DMS114 treated with DMSO at 0.1 percent for 48 hours (cell line): ENCODE measurements around the gene MANBA.
"Not testable (repeated sequence)": the region's sequence is repeated elsewhere in the genome, so short reads cannot be mapped to it uniquely, and the experiment has no call there.

Experiments
- DNase-seq: peaks from one replicate; lab custom pipeline; 2025; ENCODE audit not compliant: unreplicated experiment; lab: John Stamatoyannopoulos, UW

The MANBA gene

DNA sequence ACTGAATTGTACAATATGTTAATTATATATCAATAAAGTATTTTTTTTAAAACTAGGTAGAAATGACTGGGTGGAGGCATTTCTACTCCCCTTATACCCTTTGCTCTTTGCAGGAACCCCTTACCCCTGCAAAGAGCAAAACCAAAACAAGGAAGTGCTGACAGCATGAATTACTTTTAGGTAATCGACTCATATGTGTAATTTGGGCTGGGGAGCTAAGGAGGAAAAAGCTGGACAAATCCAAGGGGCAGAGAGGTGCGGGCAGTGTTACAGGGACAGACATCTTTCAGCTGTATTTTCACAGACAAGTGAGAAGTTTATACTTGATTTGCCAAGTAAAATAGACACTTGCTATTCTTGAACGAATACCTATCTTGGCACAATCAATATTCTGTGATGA, 35.5 kb downstream of the MANBA start:
- no peak for DNase-seq

DNA sequence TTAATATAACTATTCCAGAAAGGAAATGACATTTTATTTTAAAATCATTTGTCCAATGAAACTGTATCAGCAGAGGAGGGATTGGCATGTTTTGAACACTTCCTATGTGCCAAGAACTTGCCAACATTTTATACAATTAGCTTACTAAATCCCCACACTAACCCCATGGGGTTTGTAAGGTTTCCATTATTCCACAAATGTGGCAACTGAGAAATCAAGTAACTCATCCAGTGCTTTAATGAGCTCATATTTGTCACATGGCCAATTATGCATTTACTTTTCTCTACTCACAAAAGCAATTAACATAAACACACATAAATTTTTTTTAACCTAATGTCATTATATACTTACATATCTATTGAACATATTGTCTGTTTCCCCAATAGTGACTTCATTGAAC, 37.3 kb downstream of the MANBA start:
- no peak for DNase-seq

DNA sequence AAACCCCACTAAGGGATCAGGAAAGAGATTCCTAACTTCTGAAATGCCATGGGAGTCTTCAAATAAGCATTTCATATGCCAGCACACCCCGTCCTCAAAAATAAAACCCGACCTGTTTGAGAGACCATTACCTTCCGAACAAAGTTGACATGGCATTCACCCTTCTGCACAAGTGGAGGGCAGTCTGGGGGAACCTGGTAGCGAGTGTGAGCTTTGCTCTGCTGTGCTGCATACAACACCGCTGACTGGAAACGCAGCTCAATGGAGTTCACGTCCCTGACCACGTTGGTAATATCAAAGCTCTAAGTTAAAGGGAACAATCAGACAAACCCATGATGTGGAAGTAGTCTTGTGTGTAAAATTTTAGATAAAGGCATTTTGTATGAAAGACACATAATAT, 38.0 kb downstream of the MANBA start:
- DNase-seq: no peak

DNA sequence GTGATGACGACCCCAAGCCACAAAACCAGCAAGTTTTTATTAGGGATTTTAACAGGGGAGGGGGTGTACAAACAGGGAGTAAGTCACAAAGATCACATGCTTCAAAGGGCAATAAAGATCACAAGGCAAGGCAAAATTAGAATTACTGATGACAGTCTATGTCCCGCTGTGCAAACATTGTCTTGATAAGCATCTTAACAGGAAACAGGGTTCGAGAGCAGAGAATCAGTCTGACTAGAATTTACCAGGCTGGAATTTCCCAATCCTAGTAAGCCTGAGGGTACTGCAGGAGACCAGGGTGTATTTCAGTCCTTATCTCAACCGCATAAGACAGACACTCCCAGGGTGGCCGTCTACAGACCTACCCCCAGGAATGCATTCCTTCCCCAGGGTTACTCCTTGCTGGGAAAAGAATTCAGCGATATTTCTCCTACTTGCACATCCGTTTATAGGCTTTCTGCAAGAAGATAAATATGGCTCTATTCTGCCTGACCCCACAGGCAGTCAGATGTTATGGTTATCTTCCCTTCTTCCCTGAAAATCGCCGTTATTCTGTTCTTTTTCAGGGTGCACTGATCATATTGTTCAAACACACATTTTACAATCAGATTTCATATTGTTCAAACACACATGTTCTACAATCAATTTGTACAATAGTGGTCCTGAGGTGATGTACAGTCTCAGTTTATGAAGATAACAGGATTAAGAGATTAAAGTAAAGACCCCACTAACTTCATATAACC, 41.8 kb downstream of the MANBA start:
- DNase-seq: not testable (repeated sequence)

DNA sequence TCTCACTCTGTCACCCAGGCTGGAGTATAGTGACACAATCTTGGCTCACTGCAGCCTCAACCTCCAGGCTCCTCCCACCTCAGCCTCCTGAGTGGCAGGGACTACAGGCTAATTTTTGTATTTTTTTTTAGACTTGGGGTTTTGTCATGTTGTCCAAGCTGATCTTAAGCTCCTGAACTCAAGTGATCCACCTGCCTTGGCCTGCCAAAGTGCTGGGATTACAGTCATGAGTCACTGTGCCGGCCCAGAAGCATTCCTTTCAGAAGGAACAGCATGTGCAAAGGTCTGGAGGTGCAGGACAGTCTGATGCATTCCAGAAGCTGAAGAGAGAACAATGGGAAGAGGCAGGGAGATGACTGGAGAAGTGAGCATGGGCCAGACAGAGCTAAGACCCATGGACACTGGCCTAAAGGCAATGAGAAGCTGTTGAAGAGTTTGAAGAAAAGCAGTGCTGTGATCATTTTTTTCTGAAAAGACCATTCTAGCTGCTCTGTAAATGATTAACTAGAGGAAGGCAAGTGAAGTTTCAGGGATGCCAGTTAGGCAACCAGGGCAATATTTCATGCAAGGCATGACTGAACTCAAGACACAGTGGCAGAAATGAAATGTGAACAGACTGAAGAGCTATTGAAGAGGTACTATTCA, 43.2 kb downstream of the MANBA start:
- no peak for DNase-seq

DNA sequence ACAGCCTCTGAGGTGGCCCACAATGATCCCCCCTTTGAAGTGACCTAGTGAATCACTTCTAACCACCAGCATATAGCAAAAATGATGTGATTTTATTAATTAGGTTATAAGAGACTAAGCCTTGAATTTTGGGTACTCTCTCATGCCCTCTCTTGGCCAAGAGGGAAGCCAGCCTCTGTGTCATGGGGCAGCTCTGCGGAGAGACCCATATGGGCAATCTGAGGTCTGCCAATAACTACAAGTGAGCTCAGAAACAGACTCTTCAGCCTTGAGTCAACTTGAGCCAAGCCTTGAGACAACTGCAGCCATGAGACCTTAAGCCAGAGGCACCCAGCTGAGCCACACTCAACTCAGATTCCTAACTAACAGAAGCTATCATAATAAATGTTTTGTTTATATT, 45.7 kb downstream of the MANBA start:
- no peak for DNase-seq

DNA sequence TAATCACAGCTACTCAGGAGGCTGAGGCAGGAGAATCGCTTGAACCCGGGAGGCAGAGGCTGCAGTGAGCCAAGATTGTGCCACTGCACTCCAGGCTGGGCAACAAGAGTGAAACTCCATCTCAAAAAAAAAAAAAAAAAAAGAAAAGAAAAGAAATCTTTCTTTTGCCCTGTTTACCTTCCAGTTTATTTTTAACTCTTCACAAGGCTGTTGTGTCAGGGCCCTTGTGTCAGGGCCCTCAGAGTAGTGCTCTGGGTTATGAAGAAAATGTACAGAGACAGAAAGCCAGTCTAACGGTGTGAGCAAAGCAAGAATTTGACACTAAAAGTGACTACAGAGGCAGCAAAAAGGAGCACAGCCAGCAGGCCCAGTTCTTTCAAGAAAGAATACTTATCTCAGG, 47.0 kb downstream of the MANBA start:
- not testable (repeated sequence) for DNase-seq

DNA sequence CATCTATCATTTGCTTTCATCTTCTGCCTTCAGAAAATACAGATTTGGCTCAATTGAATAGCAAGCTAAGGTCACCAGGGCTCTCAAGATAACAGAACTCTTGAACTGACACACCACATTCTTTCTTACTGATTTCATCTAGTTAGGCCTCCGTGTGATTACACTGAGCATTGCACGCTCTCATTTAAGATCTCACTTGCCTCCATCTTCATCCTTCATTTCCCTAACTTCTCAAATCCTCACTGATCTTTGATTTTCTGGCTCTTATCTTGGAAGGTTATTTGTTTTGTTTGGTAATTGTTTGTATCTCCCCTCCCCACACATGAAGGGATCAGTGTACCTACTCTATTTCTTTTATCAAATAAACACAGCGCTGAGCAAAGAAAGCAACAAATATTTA, 47.7 kb downstream of the MANBA start:
- no peak for DNase-seq

DNA sequence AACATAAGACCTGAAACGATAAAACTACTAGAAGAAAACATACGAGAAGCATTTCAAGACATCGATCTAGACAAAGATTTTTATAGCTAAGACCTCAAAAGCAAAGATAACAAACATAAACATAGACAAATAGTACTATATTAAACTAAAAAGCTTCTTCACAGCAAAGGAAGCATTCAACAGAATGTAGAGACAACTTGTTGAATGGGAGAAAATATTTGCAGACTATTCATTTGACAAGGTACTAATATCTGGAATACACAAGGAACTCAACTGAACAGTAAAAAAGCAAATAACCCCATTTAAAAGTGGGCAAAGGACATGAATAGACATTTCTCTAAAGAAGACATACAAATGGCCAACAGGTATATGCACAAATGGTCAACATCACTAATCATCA, 49.8 kb downstream of the MANBA start:
- no peak for DNase-seq

DNA sequence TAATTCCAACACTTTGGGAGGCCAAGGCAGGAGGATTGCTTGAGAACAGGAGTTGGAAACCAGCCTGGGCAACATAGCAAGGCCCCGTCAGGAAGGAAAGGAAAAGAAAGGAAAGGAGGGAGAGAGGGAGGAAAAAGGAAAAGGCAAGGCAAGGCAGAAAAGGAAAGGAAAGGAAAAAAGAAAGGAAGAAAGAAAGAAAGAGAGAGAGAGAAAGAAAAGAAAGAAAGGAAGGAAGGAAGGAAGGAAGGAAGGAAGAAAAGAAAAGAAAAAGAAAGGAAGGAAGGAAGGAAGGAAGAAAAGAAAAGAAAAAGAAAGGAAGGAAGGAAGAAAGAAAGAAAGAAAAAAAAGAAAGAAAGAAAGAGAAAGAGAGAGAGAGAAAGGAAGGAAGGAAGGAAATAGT, 51.7 kb downstream of the MANBA start:
- not testable (repeated sequence) for DNase-seq

DNA sequence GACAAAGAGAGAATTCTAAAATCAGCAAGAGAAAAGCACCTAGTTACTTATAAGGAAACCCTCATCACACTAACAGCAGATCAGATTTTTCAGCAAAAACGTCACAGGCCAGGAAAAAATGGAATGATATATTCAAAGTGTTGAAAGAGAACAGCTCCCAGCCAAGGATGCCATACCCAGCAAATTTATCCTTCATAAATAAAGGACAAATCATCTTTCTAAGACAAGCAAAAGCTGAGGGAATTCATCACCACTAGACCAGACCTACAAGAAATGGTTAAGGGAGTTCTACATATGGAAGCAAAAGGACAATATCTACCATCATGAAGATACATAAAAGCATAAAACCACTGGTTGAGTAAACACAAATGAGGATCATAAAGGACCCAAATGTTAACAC, 53.6 kb downstream of the MANBA start:
- no peak for DNase-seq

DNA sequence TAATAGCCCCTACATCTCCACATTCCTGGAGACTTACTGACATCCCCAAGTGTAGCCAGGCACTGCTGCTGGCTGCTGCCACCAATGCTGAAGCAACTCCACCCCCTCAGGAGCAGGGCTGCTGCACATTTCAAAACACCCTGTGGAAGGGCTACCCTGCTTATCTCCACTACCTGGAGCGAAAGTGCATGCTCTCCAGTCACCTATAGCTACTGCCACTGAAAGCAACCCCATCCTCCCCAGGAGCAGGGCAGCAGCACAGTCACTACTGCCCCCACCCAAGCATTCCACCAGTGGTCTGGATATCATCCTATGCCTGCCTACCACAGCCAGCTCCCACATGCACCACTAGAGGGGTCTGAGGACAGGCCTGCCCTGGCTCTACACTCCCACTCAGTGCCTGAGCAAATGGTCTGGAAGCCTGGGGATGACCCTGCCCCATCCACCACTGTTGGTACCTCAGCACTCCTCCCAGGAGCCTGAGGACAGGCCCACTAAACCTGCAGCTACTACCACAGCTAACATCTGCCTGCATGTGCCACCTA, 55.3 kb downstream of the MANBA start:
- no peak for DNase-seq

DNA sequence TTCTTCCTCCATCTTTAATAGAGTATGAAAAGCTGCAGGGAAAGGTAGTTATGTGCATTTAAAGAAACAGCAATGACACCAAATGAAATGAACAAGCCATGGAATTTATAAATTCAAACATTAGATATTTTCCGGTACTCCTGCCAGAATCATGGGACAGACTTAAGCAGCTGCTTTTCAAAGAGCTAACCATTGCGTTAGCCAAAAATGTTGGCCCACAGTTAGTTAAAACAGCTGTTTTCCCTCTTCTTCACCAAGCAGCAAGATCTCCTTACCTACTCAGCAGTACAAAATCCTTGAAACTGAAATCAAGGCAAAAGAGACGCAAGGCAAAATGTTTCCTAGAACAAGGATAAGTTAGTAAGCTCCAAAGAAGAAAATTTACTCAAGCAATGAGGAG, 64.0 kb downstream of the MANBA start:
- DNase-seq: no peak

DNA sequence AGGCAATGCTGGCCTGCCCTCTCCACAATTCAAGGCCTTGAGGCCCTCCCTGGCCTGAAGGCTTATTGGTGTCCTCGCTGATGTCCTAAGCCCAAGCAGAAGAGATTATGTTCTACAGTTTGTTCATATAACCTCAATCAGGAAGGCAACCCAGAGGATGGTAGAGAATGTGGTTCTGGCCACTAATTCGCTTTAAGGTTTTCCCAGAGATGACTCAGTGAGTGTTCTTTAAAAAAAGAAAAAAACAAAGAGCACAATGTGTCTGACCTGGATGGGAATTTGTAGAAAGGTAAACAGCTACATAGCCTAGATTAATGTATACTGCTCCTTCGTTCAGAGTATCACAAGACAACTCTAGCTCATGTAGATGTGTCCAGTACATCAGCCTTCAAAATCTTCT, 66.0 kb downstream of the MANBA start:
- DNase-seq: no peak

DNA sequence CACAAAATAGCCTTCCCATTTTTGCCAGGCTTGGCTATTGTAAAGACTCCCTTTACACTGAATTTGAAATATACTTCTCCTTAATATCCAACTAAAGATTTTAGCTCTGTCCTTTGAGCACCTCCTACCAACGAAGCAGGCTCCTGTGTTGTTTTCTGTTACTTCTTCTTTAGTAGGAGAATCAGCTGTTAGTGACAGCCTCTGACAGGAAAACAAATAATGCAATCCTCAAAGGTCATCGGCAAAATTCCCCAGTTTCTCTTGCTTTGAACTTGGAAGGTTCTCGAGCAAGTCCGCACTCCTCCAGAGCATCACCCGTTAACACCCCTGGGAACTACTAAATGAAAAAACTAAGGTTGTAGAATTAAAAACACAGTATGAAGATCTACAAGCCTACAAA, 66.9 kb downstream of the MANBA start:
- DNase-seq: no peak

DNA sequence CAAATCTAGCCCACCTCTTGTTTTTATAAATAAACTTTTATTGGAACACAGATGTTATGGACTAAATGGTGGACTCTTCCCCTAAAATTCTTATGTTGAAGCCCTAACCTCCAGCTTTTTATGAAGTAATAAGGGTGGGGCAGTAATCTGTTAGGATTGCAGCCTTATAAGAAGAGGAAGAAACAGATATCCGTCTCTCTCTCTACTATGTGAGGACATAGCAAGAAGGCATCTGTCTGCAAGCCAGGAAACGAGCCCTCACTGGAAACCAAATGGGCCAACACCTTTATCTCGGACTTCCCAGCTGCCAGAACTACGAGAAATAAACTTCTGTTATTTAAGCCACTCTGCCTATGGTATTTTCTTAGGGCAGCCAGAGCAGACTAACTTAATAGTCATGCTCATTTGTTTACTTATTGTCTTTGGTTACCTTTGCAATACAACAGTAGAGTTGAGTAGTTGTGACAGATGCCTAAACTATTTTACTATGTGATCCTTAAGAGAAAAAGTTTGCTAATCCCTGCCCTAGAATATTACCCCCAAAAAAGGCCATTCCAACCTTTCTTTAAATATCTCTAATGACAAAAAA, 67.4 kb downstream of the MANBA start:
- DNase-seq: no peak

DNA sequence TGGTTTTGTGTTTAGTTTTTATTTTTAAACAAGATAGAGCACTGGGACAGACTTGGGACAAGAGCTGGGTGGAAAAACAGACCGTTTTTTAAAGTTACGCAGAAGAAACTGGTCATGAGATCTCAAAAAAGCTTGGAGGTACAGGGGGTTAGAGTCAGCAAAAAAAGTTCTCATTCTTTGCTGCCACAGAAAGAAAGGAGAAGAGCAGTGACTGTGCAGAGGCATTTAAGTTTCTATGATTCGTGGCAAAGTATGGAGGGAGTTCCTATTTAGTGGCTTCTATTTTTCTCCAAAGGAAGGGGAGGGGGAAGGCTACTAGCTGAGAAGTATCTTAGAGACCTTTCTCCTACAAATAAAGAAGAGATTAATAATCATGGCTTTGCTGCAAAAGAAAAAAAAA, 68.3 kb downstream of the MANBA start:
- no peak for DNase-seq

DNA sequence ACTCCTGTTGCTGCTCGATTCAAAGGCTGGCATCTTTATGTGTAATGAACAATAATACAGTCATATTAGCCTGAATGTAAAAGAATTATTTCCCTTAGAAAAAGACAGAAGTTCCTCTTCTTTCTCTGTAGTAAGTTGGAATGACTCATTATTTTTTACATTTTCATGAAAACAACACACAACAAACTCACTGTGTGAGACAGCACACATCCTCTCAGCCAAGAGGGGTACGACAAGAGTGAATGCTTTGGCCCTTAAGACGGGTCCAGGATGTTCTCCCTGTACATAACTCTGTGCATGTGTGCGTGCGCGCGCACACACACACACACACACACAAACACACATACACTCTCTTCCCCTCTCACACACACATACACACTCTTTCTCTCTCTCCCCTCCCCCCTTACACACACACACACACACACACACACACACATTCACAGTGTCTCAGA, 72.8 kb downstream of the MANBA start:
- DNase-seq: no peak

DNA sequence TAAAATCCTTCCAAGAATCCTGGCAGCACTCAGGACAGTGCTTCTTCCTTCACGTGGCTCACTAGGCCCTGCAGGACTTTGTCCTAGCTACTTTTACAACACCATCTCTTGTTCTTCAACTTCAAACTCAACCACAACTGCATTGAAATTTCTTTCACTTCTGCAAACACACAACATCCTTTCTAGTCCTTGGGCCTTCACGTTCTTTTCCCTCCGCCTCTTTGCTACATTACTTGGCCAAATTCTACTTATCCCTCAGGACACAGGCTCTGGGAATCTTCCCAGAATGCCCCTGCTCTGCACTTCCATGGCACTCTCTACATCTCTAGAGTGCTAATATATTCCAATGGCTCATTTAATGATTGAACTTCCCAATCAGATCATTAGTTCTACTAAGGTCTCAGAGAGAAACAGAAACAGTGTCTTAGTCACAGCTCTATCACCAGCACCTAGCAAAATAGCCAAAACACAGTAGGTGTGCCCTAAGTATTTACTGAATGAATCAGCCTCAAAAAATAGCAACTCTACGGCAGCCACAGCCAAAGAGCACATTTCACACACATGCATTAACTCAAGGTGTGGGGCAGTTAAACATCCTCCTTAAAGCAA, 73.3 kb downstream of the MANBA start:
- DNase-seq: no peak

DNA sequence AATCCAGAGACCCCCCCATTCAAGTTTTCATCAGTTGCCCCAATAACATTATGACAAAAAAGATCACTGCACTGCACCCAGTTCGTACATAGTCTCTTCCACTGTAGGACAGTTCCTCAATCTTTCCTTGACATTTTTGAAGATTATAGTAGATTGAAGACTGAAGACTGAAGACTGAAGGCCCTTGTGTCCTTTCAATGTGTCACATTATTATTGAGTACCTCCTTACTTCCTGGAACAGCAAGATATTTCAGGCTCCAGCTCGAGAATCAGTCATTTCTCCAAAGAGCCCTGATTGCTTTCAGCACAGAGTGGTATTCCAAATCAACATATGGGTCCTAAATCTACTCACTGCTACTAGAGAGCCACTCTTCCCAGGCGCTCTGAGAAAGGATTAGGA, 75.0 kb downstream of the MANBA start:
- DNase-seq: no peak

DNA sequence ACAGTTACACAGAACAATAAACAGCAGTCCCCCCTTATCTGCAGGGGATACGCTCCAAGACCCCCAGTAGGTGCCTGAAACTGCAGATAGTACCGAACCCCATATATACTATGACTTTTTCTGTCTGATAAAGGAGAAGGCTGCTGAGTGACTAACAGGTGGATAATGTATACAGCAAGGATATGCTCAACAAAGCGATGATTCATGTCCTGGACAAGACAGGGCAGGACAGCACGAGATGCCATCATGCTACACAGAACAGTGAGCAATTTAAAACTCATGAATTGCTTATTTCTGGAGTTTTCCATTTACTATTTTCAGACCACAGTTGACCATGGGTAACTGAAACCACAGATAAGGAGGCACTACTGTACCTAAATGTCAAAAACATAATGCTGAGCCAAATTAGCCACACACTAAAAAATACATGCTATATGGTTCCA, 76.1 kb downstream of the MANBA start:
- DNase-seq: no peak
